Natural killer cell treated with Interleukin-12 subunit alpha and Interleukin-12 subunit beta and Interleukin-15 and Interleukin-18, amount 100 ng/mL, for 72 hours (primary cell): ENCODE results near the gene PITPNM3. TPM values are rescaled to one million over a fixed set of nuclear protein-coding genes. Genes with fewer than 3 reads are reported as not detected.

Source experiments
- ATAC-seq, 2 donors: fragments of 150-1000 bp; cut with Tn5 transposase in 1 of 2; sonication (Bioruptor Pico), chemical (Tn5 transposase) in 1 of 2; 2 replicates each; pipeline ENCODE4 v1.10.0; 2021
- DNase-seq: peaks from one replicate; pipeline ENCODE4 v3.0.0; 2022; ENCODE audit warnings: low spot score
- H3K27ac Mint-ChIP-seq, 2 donors: 1 replicate in 1 of 2; 2 replicates in 1 of 2; pipeline ENCODE4 v1.8.0; 2022; ENCODE audit warnings: mixed read lengths in 2 of 2, mild to moderate bottlenecking in 1 of 2, moderate library complexity in 1 of 2
- H3K27me3 Mint-ChIP-seq, 2 donors: 1 replicate in 1 of 2; 2 replicates in 1 of 2; pipeline ENCODE4 v1.8.0; 2022; ENCODE audit warnings: mixed read lengths in 2 of 2
- H3K36me3 Mint-ChIP-seq: one replicate; pipeline ENCODE4 v1.8.0; 2022; ENCODE audit warnings: mixed read lengths
- H3K4me1 Mint-ChIP-seq, 2 donors: 1 replicate in 1 of 2; 2 replicates in 1 of 2; pipeline ENCODE4 v1.8.0; 2022; ENCODE audit warnings: low read depth in 2 of 2, mixed read lengths in 2 of 2, mild to moderate bottlenecking in 1 of 2
- H3K4me3 Mint-ChIP-seq: one replicate; pipeline ENCODE4 v1.8.0; 2022; ENCODE audit warnings: mixed read lengths
- H3K9me3 Mint-ChIP-seq: 2 replicates; pipeline ENCODE4 v1.8.0; 2022; ENCODE audit warnings: mixed read lengths
- total RNA-seq, 2 donors: library from RNA; stranded (reverse); gene quantifications; one replicate each; pipeline ENCODE4 v1.2.3, GENCODE V29; 2022

PITPNM3 gene
- total RNA-seq, 2 donors from 2014 or later: 0.59 to 0.84 TPM

DNA sequence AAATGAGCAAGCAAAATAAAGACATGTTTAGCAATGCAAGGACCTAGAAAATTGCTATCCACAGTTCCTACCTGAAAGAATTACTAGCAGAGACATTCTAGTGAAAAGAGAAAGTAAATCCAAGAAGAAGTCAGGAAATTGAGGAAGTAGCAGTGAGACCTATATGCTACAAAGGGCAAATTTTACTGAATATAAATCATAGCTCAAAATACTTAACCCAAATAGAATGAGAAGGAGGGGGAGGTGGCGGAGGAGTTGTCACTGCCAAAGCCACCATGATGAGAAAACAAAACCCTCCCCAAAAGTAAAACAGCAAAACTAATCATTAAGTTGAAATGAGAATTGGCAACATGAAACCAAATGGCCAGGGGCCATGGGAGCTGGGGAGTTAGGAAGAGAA, 39.3 kb downstream of the PITPNM3 start:
- Mint-ChIP-seq H3K27me3 (peaks cover 14 to 18% of the 10 kb centered on the region in 2 donors), H3K4me3 (no peak overlapping the region), H3K9me3 (no peaks in the 10 kb centered on the region), H3K4me1 (no peaks in the 10 kb centered on the region), H3K36me3 (no peaks in the 10 kb centered on the region), H3K27ac (no peak overlapping the region)
- no peak for DNase-seq
- no peak for ATAC-seq

DNA sequence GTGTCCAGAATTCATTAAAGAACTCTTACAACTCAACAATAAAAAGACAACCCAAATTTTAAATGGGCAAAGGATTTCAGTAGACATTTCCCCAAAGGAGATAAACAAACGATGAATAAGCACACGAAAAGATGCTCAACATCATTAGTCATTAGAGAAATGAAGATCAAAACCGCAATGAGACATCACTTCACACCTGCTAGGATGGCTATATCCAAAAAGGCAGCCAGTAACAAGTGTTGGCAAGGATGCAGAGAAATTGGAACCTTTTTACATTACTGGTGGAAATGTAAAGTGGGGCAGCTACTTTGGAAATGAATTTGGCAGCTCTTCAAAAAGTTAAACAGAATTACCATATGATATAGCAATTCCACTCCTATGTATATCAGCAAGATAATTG, 42.0 kb downstream of the PITPNM3 start:
- no peak for DNase-seq
- no peak overlapping the region for H3K27ac Mint-ChIP-seq
- no peaks in the 10 kb centered on the region for H3K4me1 Mint-ChIP-seq
- no peaks in the 10 kb centered on the region for H3K36me3 Mint-ChIP-seq
- no peaks in the 10 kb centered on the region for H3K9me3 Mint-ChIP-seq
- no peak for ATAC-seq
- H3K4me3 Mint-ChIP-seq: no peak overlapping the region
- peaks cover 14 to 18% of the 10 kb centered on the region in 2 donors for H3K27me3 Mint-ChIP-seq

DNA sequence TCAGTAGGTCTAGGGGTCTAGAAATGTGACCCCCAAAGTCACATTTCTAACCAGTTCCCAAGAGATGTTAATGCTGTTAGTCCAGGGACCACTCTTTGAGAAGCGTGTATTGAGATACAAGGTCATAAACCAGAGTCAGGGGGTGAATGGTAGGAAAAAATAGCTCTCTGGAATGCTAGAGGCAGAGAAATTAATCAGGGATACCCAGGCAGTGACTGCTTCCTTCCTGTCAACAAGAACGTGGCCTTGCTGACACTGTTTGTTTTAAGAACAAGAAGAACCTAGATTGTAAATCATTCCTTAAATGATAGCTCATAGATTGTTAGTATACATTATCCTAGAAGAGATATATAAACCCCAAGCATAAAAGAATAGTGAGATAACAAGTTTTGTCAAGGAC, 43.8 kb downstream of the PITPNM3 start:
- H3K36me3 Mint-ChIP-seq: no peaks in the 10 kb centered on the region
- H3K4me3 Mint-ChIP-seq: no peak overlapping the region
- H3K9me3 Mint-ChIP-seq: no peaks in the 10 kb centered on the region
- H3K27ac Mint-ChIP-seq: no peak overlapping the region
- DNase-seq (no peak), ATAC-seq (no peak)
- peaks cover 10 to 18% of the 10 kb centered on the region in 2 donors for H3K27me3 Mint-ChIP-seq
- H3K4me1 Mint-ChIP-seq: no peaks in the 10 kb centered on the region

DNA sequence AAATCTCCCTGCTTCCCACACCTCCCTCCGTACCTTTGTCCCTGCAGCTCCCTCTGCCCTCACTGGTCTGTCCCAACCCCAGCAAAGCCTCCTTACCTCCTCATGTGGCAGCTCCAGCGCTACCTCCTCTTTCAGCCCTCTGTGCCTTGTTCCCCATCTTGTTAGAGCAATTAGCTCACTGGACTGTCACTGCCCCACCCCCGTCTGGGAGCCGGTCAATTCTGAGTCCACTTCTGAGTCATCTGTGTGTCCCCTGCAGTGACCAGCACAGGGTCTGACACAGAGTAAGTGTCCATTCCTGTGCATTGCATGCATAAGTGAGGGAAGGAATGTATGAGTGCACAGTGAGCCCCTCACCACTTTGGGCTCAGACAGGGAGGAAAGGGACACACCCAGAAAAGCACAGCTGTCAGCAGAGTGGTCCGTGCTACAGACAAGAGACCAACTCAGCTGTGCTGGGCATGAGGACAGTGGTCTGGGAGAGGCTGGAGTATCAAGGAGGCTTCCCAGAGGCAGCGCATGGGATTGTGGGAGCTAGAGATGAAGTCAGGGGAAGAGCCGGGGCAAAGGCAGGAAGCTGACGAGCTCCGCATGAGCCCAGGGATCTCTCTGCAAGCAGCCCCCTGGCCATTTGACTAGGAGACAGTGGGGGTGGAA, 45.9 kb downstream of the PITPNM3 start:
- Mint-ChIP-seq H3K36me3 (no peaks in the 10 kb centered on the region), H3K9me3 (no peaks in the 10 kb centered on the region), H3K27ac (no peak overlapping the region), H3K27me3 (peaks cover 10 to 12% of the 10 kb centered on the region in 2 donors), H3K4me1 (no peaks in the 10 kb centered on the region), H3K4me3 (no peak overlapping the region)
- ATAC-seq (no peak), DNase-seq (no peak)

DNA sequence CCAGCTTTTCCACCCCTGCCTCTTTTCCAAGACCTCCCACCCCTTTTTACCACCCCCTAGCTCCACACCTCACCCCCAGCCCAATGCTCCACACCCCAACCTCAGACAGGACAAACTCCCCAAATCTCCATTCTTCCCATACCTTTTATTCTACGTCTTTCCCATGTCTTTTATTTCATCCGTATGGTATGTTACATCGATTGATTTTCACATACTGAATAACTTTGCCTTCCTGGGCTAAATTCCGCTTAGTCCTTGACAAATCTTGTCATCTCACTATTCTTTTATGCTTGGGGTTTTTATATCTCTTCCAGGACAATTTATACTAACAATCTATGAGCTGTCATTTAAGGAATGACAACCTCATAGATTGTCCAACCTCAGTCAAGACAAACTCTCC, 46.4 kb downstream of the PITPNM3 start:
- ATAC-seq (no peak), DNase-seq (no peak)
- Mint-ChIP-seq H3K27ac (no peak overlapping the region), H3K9me3 (no peaks in the 10 kb centered on the region), H3K36me3 (no peaks in the 10 kb centered on the region), H3K27me3 (peaks cover 10 to 12% of the 10 kb centered on the region in 2 donors), H3K4me1 (no peaks in the 10 kb centered on the region), H3K4me3 (no peak overlapping the region)

DNA sequence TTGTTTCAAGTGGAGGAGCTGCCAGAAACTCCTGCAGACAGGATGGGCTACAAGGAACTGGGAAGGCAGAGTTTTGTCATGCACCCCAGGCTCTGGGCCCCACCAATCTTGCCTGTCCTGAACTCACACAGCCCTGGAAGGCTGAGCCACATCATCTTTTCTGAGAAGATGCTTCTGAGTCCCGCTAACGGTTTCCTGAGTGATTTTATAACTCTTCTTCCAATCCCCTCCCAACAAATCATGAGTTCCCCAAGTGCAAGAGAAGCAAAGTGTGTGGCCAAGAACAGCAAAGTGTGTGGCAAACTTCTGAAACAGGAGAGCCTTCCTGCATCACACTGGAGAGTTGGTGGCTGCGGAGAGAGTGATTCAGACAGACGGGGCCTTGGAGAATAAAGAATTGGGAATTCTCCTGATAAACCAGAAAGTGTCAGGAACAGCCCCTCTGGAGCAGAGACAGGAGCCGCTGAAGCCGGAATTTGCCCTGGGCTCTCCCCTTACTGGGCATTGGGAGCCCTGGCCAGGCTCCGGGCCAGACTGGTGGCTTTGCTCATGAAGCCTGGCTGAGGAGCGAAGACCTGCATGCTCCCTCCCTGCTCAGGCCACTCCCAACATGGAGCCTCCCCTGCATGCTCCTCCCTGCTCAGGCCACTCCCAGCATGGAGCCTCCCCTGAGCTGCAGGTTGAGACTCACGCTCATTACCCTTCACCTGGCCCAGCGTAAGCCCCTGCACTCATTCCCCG, 47.2 kb downstream of the PITPNM3 start:
- peaks cover 10 to 12% of the 10 kb centered on the region in 2 donors for H3K27me3 Mint-ChIP-seq
- H3K4me3 Mint-ChIP-seq: no peak overlapping the region
- ATAC-seq (no peak), DNase-seq (no peak)
- no peaks in the 10 kb centered on the region for H3K4me1 Mint-ChIP-seq
- no peak overlapping the region for H3K27ac Mint-ChIP-seq
- H3K36me3 Mint-ChIP-seq: no peaks in the 10 kb centered on the region
- H3K9me3 Mint-ChIP-seq: no peaks in the 10 kb centered on the region

DNA sequence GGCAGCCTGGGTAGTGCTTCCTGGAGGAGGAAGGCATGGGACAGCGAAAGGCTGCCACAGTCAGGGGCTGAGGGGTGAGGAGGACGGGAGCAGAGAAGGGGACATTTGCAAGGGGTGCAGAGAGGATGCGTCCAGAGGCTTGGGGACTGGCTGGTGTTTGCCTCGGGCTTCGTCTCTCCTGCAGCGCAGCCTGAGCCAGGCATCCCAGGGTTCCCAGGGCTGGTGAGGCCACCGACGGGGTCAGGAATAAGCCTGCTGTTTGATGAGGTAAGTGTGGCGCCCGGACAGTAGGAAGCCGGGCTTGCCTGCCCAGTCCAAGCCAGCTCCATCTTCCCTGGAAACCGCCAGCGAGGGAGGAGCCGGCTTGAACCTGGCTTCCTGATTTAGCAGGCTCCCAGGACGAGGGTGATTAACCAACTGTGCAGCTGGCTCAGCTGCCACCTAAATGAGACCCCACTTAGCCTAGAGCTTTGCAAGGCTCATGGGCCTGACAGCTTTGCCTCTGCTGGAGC, 47.8 kb downstream of the PITPNM3 start:
- no peak for ATAC-seq
- DNase-seq: no peak
- H3K4me1 Mint-ChIP-seq: no peaks in the 10 kb centered on the region
- H3K4me3 Mint-ChIP-seq: no peak overlapping the region
- no peak overlapping the region for H3K27ac Mint-ChIP-seq
- H3K36me3 Mint-ChIP-seq: no peaks in the 10 kb centered on the region
- no peaks in the 10 kb centered on the region for H3K9me3 Mint-ChIP-seq
- peaks cover 10 to 12% of the 10 kb centered on the region in 2 donors for H3K27me3 Mint-ChIP-seq

DNA sequence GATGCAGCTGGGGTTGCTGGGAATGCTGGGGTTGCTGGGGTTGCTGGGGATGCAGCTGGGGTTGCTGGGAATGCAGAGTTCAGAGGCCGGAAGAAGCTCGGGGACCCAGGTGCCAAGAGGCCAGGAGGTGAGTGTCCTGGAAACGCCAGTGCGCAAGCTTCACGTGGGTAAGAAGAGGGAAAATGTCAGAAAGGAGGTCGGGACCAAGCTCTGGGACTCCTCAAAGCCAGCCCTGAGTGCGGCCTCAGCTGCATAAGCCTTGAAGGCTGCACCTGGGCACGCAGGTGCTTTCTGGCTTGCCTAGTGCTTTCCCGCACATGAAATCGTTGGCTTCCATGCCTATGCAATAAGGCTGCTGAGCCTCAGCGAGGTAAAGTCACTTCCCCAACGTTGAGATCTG, 48.3 kb downstream of the PITPNM3 start:
- H3K4me3 Mint-ChIP-seq: no peak overlapping the region
- H3K27me3 Mint-ChIP-seq: peaks cover 7% of the 10 kb centered on the region in 2 donors
- no peak overlapping the region for H3K27ac Mint-ChIP-seq
- H3K36me3 Mint-ChIP-seq: no peaks in the 10 kb centered on the region
- H3K9me3 Mint-ChIP-seq: no peaks in the 10 kb centered on the region
- ATAC-seq (no peak), DNase-seq (no peak)
- no peaks in the 10 kb centered on the region for H3K4me1 Mint-ChIP-seq

DNA sequence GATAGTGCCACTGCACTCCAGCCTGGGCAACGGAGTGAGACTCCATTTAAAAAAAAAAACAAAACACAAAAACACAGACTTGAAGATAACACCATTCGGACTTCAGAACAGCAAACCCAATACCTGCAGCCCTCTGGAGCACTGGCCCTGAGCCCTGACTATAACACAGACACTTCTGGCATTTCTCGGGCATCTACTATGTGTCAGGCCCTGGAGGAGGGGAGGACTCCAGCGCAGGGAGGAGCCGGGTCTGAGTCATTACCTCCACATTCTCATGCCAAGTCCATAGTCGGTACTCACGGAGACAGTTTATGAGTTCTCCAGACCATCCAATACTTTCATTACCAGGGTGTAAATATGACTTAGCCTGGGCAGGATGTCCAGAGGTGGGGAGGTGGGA, 48.8 kb downstream of the PITPNM3 start:
- Mint-ChIP-seq H3K9me3 (no peaks in the 10 kb centered on the region), H3K4me1 (no peaks in the 10 kb centered on the region), H3K27ac (no peak overlapping the region)

DNA sequence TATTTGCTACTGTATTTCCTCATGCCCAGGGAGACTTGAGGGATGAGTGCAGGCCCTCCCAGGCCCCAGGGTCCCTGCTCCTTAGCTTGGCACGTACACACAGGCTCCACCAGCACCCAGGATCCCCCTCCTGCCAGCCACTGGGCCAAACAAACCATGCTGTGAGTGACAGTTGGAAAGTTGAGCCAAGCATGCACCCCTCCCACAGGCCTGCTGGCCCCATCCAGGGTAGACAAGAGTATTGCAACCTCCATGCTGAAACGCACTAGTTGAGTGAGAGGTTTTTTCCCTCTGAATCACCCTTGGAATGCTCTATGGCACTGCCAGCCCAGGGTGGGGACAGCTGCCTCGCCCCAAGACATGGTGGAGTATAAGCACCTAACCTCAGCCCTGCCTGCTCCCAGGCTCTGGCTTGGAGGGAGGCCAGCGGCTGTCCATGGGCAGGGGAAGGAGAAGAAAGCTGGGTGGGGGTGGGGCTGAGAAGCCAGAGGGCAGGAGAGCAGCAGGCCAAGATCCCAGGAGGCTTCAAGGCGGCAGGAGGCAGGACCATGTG, 49.6 kb downstream of the PITPNM3 start:
- Mint-ChIP-seq H3K27me3 (peaks cover 0 to 2% of the 10 kb centered on the region in 2 donors), H3K4me1 (no peaks in the 10 kb centered on the region), H3K27ac (no peak overlapping the region), H3K4me3 (no peak overlapping the region), H3K9me3 (no peaks in the 10 kb centered on the region), H3K36me3 (no peaks in the 10 kb centered on the region)
- no peak for ATAC-seq
- DNase-seq: no peak

More for the DNA sequence above, 48.8 kb downstream of the PITPNM3 start:
- ATAC-seq: no peak
- Mint-ChIP-seq H3K27me3 (peaks cover 2% of the 10 kb centered on the region in 2 donors), H3K36me3 (no peaks in the 10 kb centered on the region), H3K4me3 (no peak overlapping the region)
- DNase-seq: no peak

DNA sequence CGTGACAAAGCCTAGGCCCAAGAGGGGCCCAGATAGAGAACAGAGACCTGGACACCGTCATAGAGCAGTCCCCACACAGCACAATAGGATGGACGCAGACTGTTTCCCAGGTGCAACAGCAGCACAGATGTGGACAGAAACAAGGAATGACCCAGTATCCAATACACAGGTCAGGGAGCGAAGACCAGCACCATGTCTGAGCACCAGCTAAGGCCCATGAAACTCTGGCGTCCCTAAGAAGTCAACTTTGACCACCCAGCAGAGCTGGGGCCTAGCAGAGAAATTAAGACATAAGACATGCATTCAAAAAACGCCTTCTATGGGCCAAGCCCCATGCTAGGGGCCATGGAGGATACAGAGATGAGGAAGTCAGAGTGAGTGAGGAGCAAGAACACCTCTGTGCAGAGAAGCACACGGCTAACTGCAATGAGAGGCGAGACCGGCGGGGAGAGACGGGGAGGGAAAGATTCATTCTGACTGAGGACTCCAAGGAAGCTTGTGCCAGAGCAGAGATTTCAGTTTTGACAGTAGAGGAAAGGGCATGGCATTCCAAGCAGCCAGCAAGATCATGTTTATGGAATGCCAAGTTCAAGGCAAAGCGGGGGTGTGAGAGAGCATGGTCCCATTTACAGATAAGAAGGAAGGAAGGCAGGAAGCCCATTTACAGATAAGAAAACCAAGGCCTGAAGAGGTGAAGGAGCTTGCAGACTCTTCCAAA, 50.8 kb downstream of the PITPNM3 start:
- Mint-ChIP-seq H3K4me1 (no peaks in the 10 kb centered on the region), H3K27ac (no peak overlapping the region)

DNA sequence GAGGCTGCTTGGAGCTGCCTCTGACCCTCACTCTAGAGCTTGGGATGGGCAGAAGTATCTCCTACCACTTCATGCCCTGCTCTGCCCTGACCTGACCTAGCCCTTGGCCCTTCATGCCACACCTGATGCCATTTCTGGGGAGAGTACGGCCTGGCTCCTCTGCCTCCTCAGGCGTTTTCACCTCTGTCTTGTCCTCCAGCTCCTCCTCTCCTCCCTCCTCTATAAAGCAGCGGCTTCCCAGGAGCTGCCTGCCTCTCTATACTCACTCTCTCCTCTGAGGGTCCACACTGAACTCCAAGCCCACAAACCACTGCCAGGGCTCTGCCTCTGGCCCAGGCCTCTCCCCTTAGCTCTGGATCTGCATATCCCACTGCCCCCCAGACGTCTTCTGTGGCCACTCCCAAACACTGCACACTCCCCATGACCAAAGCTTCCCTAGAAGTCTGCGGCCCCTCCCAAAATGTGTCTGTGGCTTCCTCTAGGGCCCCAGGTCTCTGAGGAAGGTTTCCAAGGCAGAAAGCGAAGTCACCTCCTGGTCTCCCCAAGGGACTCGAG, 52.6 kb downstream of the PITPNM3 start:
- H3K36me3 Mint-ChIP-seq: no peaks in the 10 kb centered on the region
- no peaks in the 10 kb centered on the region for H3K4me1 Mint-ChIP-seq
- DNase-seq (no peak), ATAC-seq (no peak)
- no peak overlapping the region for H3K27ac Mint-ChIP-seq
- H3K9me3 Mint-ChIP-seq: no peaks in the 10 kb centered on the region
- H3K27me3 Mint-ChIP-seq: peaks cover under 1 to 3% of the 10 kb centered on the region in 2 donors
- H3K4me3 Mint-ChIP-seq: no peak overlapping the region

More for the DNA sequence above, 50.8 kb downstream of the PITPNM3 start:
- Mint-ChIP-seq H3K27me3 (peaks cover 0 to 3% of the 10 kb centered on the region in 2 donors), H3K36me3 (no peaks in the 10 kb centered on the region), H3K9me3 (no peaks in the 10 kb centered on the region), H3K4me3 (no peak overlapping the region)
- no peak for ATAC-seq
- no peak for DNase-seq

DNA sequence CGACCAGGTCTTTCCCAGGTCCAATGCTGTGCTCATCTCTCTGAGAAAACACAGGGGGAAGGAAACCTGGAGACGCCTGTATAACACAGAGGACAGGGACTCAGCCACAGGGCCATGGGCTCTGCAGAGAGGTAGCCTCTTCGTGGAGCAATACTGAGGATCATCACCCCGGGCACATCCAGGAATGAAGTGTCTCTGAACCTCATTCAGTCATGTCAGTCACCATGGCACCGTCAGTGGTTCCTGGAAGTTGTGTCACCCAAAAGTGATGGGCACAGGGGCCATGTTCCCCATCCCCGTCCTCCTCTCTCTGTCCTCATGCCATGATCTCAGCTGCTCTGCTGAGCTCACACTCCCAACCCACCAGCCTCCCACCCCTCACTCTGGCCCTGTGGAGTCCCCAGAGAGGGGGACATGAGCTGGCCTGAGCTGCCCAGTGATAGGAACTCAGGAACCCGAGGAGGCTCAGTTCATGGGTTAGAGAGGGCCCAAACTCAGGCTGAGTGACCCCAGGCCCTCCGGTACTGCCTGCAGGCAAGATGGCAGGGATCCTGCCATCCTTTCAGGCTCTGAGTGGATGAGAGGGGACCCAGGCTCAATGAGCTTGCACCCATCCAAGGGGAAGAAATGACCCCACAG, 53.4 kb downstream of the PITPNM3 start:
- DNase-seq (no peak), ATAC-seq (no peak)
- H3K36me3 Mint-ChIP-seq: no peaks in the 10 kb centered on the region
- no peak overlapping the region for H3K4me3 Mint-ChIP-seq
- peaks cover 4 to 7% of the 10 kb centered on the region in 2 donors for H3K27me3 Mint-ChIP-seq
- no peaks in the 10 kb centered on the region for H3K4me1 Mint-ChIP-seq
- H3K9me3 Mint-ChIP-seq: no peaks in the 10 kb centered on the region
- no peak overlapping the region for H3K27ac Mint-ChIP-seq
